ENCODE results near the gene SAMM50.
"Not testable (repeated sequence)": the region's sequence is repeated elsewhere in the genome, so short reads cannot be mapped to it uniquely, and the experiment has no call there.

- TF ChIP-seq, protein P1, sequence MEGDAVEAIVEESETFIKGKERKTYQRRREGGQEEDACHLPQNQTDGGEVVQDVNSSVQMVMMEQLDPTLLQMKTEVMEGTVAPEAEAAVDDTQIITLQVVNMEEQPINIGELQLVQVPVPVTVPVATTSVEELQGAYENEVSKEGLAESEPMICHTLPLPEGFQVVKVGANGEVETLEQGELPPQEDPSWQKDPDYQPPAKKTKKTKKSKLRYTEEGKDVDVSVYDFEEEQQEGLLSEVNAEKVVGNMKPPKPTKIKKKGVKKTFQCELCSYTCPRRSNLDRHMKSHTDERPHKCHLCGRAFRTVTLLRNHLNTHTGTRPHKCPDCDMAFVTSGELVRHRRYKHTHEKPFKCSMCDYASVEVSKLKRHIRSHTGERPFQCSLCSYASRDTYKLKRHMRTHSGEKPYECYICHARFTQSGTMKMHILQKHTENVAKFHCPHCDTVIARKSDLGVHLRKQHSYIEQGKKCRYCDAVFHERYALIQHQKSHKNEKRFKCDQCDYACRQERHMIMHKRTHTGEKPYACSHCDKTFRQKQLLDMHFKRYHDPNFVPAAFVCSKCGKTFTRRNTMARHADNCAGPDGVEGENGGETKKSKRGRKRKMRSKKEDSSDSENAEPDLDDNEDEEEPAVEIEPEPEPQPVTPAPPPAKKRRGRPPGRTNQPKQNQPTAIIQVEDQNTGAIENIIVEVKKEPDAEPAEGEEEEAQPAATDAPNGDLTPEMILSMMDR (IDR thresholded peaks at IDR 0.05) = not testable (repeated sequence)
- TF ChIP-seq POLR2A (IDR thresholded peaks at IDR 0.05) = not testable (repeated sequence)
These were observed 61.3 kb downstream of the SAMM50 start for GRCh38 chr22:44016586-44016985.
